Body of pancreas (tissue), 4 donors: ENCODE measurements around the gene AGPS.

Source experiments
- CTCF ChIP-seq, 7 experiments: fragments of 450-650 bp in 4 of 7; fragments of 200-600 bp in 3 of 7; sonication (generic) in 3 of 7; IDR thresholded peaks; one replicate each; pipeline ENCODE4 v1.5.1; 2016 to 2019; ENCODE audit warnings: antibody characterized with exemption in 7 of 7
- POLR2A ChIP-seq, 3 donors: fragments of 450-650 bp; IDR thresholded peaks; one replicate each; pipeline ENCODE4 v1.6.1; 2016; ENCODE audit warnings: antibody characterized with exemption in 3 of 3, mild to moderate bottlenecking in 2 of 3

DNA sequence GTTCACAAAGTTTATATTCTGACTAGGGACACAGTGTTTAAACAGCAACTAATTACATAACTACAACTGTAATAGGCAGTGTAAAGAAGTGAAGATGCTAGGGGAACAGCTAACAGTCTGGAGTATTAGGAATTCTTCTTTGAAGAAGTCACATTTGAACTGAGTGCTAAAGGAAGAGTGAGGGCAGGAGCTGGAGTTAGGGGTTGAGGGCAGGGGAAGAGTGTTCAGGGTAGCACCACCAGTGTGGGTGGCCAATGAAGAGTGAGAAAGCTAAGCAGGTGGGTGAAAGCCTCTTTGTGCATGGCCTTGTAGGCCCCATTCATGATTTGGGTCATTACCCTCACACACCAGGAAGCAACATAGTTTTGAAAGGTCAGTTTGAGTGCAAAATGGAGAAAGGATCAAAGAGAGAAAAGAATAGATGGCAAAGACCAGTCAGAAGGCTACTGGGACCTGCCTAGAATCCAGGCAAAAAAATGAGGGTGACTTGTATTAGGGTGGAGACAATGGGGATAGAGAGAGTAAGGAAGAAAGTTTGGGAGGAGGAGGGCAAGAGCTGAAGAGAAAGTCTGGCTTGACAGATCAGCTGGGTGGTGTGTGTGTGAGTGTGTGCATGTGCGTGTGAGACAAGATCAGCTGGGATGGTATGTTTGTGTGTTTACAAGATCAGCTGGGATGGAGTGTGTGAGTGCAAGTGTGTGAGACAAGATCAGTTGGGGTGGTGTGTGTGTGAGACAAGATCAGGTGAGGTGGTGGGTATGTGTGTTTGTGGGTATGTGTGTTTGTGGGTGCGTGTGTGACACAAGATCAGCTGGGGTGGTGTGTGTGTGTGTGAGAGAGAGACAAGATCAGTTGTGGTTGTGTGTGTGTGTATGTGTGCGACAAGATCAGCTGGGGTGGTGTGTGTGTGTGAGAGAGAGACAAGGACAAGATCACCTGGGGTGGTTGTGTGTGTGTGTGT is 43.6 kb upstream of the AGPS start:
- TF ChIP-seq CTCF (IDR thresholded peaks at IDR 0.05) (no peak), POLR2A (IDR thresholded peaks at IDR 0.05) (no peak)
